Measurements from ENCODE around the gene ZCCHC3. TPM values are rescaled to one million over a fixed set of nuclear protein-coding genes. Genes with fewer than 3 reads are reported as not detected.

ZCCHC3 gene
- total and polyA plus RNA-seq, 2 donors (not counting 3 experiments of a cell fraction or from before 2014, with no cell fraction given) = 14.8 to 22.0 TPM

- H3K36me3 ChIP-seq (ENCODE audit: control insufficient read depth in 2 of 2, extremely low read depth in 1 of 2, insufficient read depth in 2 of 2, low read length in 2 of 2) = no peaks in the 10 kb centered on the region
- intact Hi-C loops (cut with micrococcal nuclease) = no loop called here
- ChIA-PET CTCF (interaction anchor here (1.1 to 1.2 kb wide), 2 partner anchors 14 to 18 kb away, joined by 3 to 4 read pairs; no protein-coding TSS in a partner anchor), POLR2A (no interaction called here)
- DNase-seq (ENCODE audit: low read depth, low spot score) (no peak), FAIRE-seq (no peak)
- no peaks in the 10 kb centered on the region for H3K9me1 ChIP-seq (replicated peaks; ENCODE audit: control insufficient read depth, extremely low read depth, insufficient read depth, low read length)
- dilution Hi-C loops (cut with MboI; ENCODE audit: extremely low pct_ligation_motif_present, low sequenced_read_pairs) = no loop called here
- BruUV-seq (replicated peaks) = no TSS peak
- H3K4me1 ChIP-seq (ENCODE audit: control insufficient read depth, extremely low read depth, insufficient read depth, low read length) = peaks cover 31% of the 10 kb centered on the region
- H3K79me2 ChIP-seq (ENCODE audit: control insufficient read depth, insufficient read depth, low read length) = no peaks in the 10 kb centered on the region
- H3K9me3 ChIP-seq (replicated peaks; ENCODE audit: control insufficient read depth, insufficient read depth, low read length) = no peaks in the 10 kb centered on the region
- H3K27me3 ChIP-seq (ENCODE audit: control insufficient read depth in 2 of 2, insufficient read depth in 2 of 2, low read length in 2 of 2) = no peaks in the 10 kb centered on the region
- H4K20me1 ChIP-seq (replicated peaks; ENCODE audit: control insufficient read depth, extremely low read depth, insufficient read depth, low read length) = no peaks in the 10 kb centered on the region
- TF ChIP-seq MAX (IDR thresholded peaks at IDR 0.05; ENCODE audit: insufficient read depth, insufficient read length) = no peak
- TF ChIP-seq POLR2AphosphoS5 (IDR thresholded peaks at IDR 0.05; ENCODE audit: insufficient read depth, low read depth, low read length) = no peak
- TF ChIP-seq FOS (IDR thresholded peaks at IDR 0.05; ENCODE audit: borderline replicate concordance, insufficient read depth, low read length) = no peak
- TF ChIP-seq CTCF (IDR thresholded peaks at IDR 0.05; ENCODE audit: extremely low read depth in 1 of 2, insufficient read depth in 1 of 2, low read depth in 1 of 2, low read length in 2 of 2) = no peak
- TF ChIP-seq POLR2A (IDR thresholded peaks at IDR 0.05; ENCODE audit: low read depth, low read length) = no peak
- no peak for TF ChIP-seq JUN (IDR thresholded peaks at IDR 0.05; ENCODE audit: borderline replicate concordance, insufficient read depth, insufficient read length, low read depth)
- no peak for TF ChIP-seq EZH2 (IDR thresholded peaks at IDR 0.05; ENCODE audit: borderline replicate concordance, low read depth, low read length, severe bottlenecking)
- TF ChIP-seq MYC (IDR thresholded peaks at IDR 0.05; ENCODE audit: low read depth, low read length) = no peak
- H3K27ac ChIP-seq (ENCODE audit: insufficient read depth, low read depth, low read length) = no peak overlapping the region
- H3K4me2 ChIP-seq (ENCODE audit: insufficient read depth, low read length) = no peak overlapping the region
- H3K4me3 ChIP-seq (replicated peaks in 1 of 3; ENCODE audit: insufficient read depth in 1 of 3, low read depth in 1 of 3, low read length in 3 of 3) = no peak overlapping the region
- H3K9ac ChIP-seq (replicated peaks; ENCODE audit: extremely low read depth, insufficient read depth, low read length) = no peak overlapping the region
- H2AFZ ChIP-seq (ENCODE audit: low read depth, low read length) = no peak overlapping the region
Measured at GRCh38 chr20:312067-312466, 14.7 kb downstream of the ZCCHC3 start.

Data from endothelial cell of umbilical vein (primary cell).